HEK293 (cell line): ENCODE measurements around the gene NFIX.
A peak's percentile ranks its signal among the peaks of the same experiment; 100 is the strongest.

Experiments used
- KLF1 ChIP-seq: fragments of 450-650 bp; formaldehyde crosslinking; IDR thresholded peaks from 2 replicates; pipeline ENCODE4 v1.5.1; 2016; ENCODE audit warnings: missing biosample characterization, missing genetic modification characterization
- KLF10 ChIP-seq: fragments of 450-650 bp; IDR thresholded peaks from 2 replicates; pipeline ENCODE4 v1.5.1; 2018; ENCODE audit warnings: missing biosample characterization, mild to moderate bottlenecking, missing genetic modification characterization
- MEIS1 ChIP-seq: sonication (generic); formaldehyde crosslinking; IDR thresholded peaks from 2 replicates; pipeline ENCODE4 v1.8.1; 2022; ENCODE audit warnings: missing genetic modification reagents, mild to moderate bottlenecking, borderline replicate concordance
- SALL2 ChIP-seq: fragments of 450-650 bp; formaldehyde crosslinking; IDR thresholded peaks from 2 replicates; pipeline ENCODE4 v1.5.0; 2017; ENCODE audit warnings: missing biosample characterization, mild to moderate bottlenecking, missing genetic modification characterization, borderline replicate concordance
- SP2 ChIP-seq: fragments of 450-650 bp; formaldehyde crosslinking; IDR thresholded peaks from 2 replicates; pipeline ENCODE4 v1.5.1; 2016; ENCODE audit warnings: missing biosample characterization, missing genetic modification characterization
- ZFP69B ChIP-seq: fragments of 450-650 bp; formaldehyde crosslinking; IDR thresholded peaks from 2 replicates; pipeline ENCODE4 v1.5.1; 2016; ENCODE audit warnings: missing biosample characterization, missing genetic modification characterization
- ZNF10 ChIP-seq: fragments of 450-650 bp; formaldehyde crosslinking; IDR thresholded peaks from 2 replicates; pipeline ENCODE4 v1.5.1; 2017; ENCODE audit warnings: missing biosample characterization, missing genetic modification characterization
- ZNF112 ChIP-seq: fragments of 450-650 bp; formaldehyde crosslinking; IDR thresholded peaks from 2 replicates; pipeline ENCODE4 v1.5.0; 2017; ENCODE audit warnings: missing biosample characterization, missing genetic modification characterization
- ZNF114 ChIP-seq: fragments of 450-650 bp; formaldehyde crosslinking; IDR thresholded peaks from 2 replicates; pipeline ENCODE4 v1.5.0; 2017; ENCODE audit warnings: missing biosample characterization, missing genetic modification characterization
- ZNF302 ChIP-seq: fragments of 450-650 bp; formaldehyde crosslinking; IDR thresholded peaks from 2 replicates; pipeline ENCODE4 v1.5.1; 2016; ENCODE audit warnings: missing biosample characterization, missing genetic modification characterization, low read depth
- ZNF341 ChIP-seq: fragments of 450-650 bp; formaldehyde crosslinking; IDR thresholded peaks from 2 replicates; pipeline ENCODE4; 2016; ENCODE audit warnings: low read depth, missing biosample characterization, missing genetic modification characterization
- ZNF416 ChIP-seq: fragments of 450-650 bp; formaldehyde crosslinking; IDR thresholded peaks from 2 replicates; pipeline ENCODE4 v1.5.1; 2016; ENCODE audit warnings: missing biosample characterization, missing genetic modification characterization
- ZNF548 ChIP-seq: fragments of 450-650 bp; formaldehyde crosslinking; IDR thresholded peaks from 2 replicates; pipeline ENCODE4 v1.5.1; 2016; ENCODE audit warnings: missing biosample characterization, missing genetic modification characterization
- ZNF670 ChIP-seq: fragments of 450-650 bp; formaldehyde crosslinking; IDR thresholded peaks from 2 replicates; pipeline ENCODE4 v1.5.1; 2016; ENCODE audit warnings: missing biosample characterization, missing genetic modification characterization, low read depth
- ZNF677 ChIP-seq: fragments of 450-650 bp; IDR thresholded peaks from 2 replicates; pipeline ENCODE4 v1.5.0; 2018; ENCODE audit warnings: missing biosample characterization, mild to moderate bottlenecking, missing genetic modification characterization, moderate library complexity
- ZNF768 ChIP-seq: fragments of 450-650 bp; formaldehyde crosslinking; IDR thresholded peaks from 2 replicates; pipeline ENCODE4 v1.5.1; 2018; ENCODE audit warnings: missing biosample characterization, mild to moderate bottlenecking, missing genetic modification characterization
- ZNF777 ChIP-seq: fragments of 450-650 bp; formaldehyde crosslinking; IDR thresholded peaks from 2 replicates; pipeline ENCODE4 v1.5.1; 2017; ENCODE audit warnings: missing biosample characterization, missing genetic modification characterization, borderline replicate concordance
- ZSCAN30 ChIP-seq: fragments of 450-650 bp; IDR thresholded peaks from 2 replicates; pipeline ENCODE4 v1.5.1; 2018; ENCODE audit warnings: missing biosample characterization, mild to moderate bottlenecking, missing genetic modification characterization, moderate library complexity
- ZXDB ChIP-seq: fragments of 450-650 bp; formaldehyde crosslinking; IDR thresholded peaks from 2 replicates; pipeline ENCODE4 v1.5.1; 2016; ENCODE audit warnings: missing biosample characterization, missing genetic modification characterization
- TF ChIP-seq, protein P1 (sequence below): fragments of 450-650 bp; formaldehyde crosslinking; IDR thresholded peaks from 2 replicates; pipeline ENCODE4 v1.5.1; 2016; ENCODE audit warnings: missing biosample characterization, missing genetic modification characterization
- TF ChIP-seq, protein P2 (sequence below): fragments of 450-650 bp; formaldehyde crosslinking; conservative IDR thresholded peaks from 2 replicates; pipeline ENCODE4 v1.5.1; 2016; ENCODE audit warnings: low read depth, missing biosample characterization, missing genetic modification characterization
- TF ChIP-seq, protein P3 (sequence below): fragments of 450-650 bp; formaldehyde crosslinking; IDR thresholded peaks from 2 replicates; pipeline ENCODE4 v1.5.1; 2016; ENCODE audit warnings: missing biosample characterization, missing genetic modification characterization
- TF ChIP-seq, protein P4 (sequence below): fragments of 450-650 bp; formaldehyde crosslinking; IDR thresholded peaks from 2 replicates; pipeline ENCODE4 v1.5.1; 2017; ENCODE audit warnings: missing biosample characterization, missing genetic modification characterization
- TF ChIP-seq, protein P5 (sequence below): fragments of 450-650 bp; formaldehyde crosslinking; IDR thresholded peaks from 2 replicates; pipeline ENCODE4 v1.5.1; 2017; ENCODE audit warnings: missing biosample characterization, mild to moderate bottlenecking, missing genetic modification characterization, moderate library complexity
- TF ChIP-seq, protein P6 (sequence below): fragments of 450-650 bp; formaldehyde crosslinking; IDR thresholded peaks from 2 replicates; pipeline ENCODE4 v1.5.1; 2016; ENCODE audit warnings: missing biosample characterization, missing genetic modification characterization
- TF ChIP-seq, protein P7 (sequence below): fragments of 450-650 bp; formaldehyde crosslinking; IDR thresholded peaks from 2 replicates; pipeline ENCODE4 v1.5.1; 2016; ENCODE audit warnings: missing biosample characterization, missing genetic modification characterization

NFIX gene

DNA sequence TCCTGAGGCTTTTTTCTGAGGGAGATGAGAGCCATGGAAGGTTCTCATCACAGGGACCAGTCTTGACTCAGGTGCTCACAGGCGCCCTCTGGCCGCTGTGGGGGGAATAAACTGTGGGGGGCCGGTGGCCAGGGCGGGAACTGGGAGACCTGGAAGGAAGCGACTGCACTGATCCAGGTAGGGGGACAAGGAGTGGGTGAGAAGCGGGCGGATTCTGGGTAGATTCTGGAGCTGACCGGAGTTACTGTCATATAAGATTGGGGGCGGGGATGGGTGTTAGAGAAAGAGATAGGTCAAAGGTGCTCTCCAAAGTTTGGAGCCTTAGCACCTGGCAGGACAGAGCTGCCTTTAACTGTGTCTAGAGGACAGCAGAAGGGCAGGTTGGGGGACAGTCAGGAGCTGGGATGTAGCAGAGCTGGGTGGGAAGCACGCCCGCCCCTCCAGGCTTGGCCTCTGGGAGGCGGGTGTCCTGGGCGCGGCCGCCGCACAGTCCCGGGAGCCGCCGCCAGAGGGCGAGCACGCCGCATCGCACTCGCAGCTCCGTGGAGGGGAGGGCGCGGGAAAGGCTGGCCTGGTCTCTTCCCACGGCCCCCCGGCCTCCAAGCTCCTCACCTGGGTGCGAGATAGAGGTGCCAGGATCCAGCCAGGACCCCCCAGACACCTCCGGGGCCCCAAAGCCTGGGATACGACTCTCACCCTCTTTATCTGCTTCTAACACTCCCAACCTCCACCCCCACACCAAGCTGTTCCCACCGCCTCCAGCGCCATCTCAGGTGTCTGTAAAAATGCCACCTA lies 30.1 kb upstream of the NFIX start (continued):
- TF ChIP-seq, protein P1, sequence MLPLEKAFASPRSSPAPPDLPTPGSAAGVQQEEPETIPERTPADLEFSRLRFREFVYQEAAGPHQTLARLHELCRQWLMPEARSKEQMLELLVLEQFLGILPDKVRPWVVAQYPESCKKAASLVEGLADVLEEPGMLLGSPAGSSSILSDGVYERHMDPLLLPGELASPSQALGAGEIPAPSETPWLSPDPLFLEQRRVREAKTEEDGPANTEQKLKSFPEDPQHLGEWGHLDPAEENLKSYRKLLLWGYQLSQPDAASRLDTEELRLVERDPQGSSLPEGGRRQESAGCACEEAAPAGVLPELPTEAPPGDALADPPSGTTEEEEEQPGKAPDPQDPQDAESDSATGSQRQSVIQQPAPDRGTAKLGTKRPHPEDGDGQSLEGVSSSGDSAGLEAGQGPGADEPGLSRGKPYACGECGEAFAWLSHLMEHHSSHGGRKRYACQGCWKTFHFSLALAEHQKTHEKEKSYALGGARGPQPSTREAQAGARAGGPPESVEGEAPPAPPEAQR (tag by site-specific recombination) = no peak
- TF ChIP-seq, protein P2, sequence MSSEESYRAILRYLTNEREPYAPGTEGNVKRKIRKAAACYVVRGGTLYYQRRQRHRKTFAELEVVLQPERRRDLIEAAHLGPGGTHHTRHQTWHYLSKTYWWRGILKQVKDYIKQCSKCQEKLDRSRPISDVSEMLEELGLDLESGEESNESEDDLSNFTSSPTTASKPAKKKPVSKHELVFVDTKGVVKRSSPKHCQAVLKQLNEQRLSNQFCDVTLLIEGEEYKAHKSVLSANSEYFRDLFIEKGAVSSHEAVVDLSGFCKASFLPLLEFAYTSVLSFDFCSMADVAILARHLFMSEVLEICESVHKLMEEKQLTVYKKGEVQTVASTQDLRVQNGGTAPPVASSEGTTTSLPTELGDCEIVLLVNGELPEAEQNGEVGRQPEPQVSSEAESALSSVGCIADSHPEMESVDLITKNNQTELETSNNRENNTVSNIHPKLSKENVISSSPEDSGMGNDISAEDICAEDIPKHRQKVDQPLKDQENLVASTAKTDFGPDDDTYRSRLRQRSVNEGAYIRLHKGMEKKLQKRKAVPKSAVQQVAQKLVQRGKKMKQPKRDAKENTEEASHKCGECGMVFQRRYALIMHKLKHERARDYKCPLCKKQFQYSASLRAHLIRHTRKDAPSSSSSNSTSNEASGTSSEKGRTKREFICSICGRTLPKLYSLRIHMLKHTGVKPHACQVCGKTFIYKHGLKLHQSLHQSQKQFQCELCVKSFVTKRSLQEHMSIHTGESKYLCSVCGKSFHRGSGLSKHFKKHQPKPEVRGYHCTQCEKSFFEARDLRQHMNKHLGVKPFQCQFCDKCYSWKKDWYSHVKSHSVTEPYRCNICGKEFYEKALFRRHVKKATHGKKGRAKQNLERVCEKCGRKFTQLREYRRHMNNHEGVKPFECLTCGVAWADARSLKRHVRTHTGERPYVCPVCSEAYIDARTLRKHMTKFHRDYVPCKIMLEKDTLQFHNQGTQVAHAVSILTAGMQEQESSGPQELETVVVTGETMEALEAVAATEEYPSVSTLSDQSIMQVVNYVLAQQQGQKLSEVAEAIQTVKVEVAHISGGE (tag by site-specific recombination) = 0 out of 2 replicates have a peak, but pooled peaks have one; percentile 5
- peak; percentile 65 for TF ChIP-seq ZXDB (tag by site-specific recombination)
- no peak for TF ChIP-seq ZNF112 (tag by site-specific recombination)
- 0 out of 2 replicates have a peak, but pooled peaks have one; percentile 34 for TF ChIP-seq ZNF768
- TF ChIP-seq ZFP69B (tag by site-specific recombination) = peak; percentile 49; the same call in 1 of the 2 replicates
- TF ChIP-seq ZNF548 (tag by site-specific recombination) = no peak
- no peak for TF ChIP-seq ZNF670 (tag by site-specific recombination)
- TF ChIP-seq SALL2 (tag by site-specific recombination) = no peak
- TF ChIP-seq, protein P3, sequence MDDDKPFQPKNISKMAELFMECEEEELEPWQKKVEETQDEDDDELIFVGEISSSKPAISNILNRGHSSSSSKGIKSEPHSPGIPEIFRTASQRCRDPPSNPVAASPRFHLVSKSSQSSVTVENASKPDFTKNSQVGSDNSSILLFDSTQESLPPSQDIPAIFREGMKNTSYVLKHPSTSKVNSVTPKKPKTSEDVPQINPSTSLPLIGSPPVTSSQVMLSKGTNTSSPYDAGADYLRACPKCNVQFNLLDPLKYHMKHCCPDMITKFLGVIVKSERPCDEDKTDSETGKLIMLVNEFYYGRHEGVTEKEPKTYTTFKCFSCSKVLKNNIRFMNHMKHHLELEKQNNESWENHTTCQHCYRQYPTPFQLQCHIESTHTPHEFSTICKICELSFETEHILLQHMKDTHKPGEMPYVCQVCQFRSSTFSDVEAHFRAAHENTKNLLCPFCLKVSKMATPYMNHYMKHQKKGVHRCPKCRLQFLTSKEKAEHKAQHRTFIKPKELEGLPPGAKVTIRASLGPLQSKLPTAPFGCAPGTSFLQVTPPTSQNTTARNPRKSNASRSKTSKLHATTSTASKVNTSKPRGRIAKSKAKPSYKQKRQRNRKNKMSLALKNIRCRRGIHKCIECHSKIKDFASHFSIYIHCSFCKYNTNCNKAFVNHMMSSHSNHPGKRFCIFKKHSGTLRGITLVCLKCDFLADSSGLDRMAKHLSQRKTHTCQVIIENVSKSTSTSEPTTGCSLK (tag by site-specific recombination) = no peak
- TF ChIP-seq ZNF416 = no peak
- no peak for TF ChIP-seq ZNF777 (tag by site-specific recombination)
- TF ChIP-seq, protein P4, sequence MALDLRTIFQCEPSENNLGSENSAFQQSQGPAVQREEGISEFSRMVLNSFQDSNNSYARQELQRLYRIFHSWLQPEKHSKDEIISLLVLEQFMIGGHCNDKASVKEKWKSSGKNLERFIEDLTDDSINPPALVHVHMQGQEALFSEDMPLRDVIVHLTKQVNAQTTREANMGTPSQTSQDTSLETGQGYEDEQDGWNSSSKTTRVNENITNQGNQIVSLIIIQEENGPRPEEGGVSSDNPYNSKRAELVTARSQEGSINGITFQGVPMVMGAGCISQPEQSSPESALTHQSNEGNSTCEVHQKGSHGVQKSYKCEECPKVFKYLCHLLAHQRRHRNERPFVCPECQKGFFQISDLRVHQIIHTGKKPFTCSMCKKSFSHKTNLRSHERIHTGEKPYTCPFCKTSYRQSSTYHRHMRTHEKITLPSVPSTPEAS (tag by site-specific recombination) = peak; percentile 47; the same call in 1 of the 2 replicates
- no peak for TF ChIP-seq ZNF10 (tag by site-specific recombination)
- TF ChIP-seq ZSCAN30 = peak; percentile 81
- no peak for TF ChIP-seq MEIS1 (CRISPR knock-in tag)
- TF ChIP-seq, protein P5, sequence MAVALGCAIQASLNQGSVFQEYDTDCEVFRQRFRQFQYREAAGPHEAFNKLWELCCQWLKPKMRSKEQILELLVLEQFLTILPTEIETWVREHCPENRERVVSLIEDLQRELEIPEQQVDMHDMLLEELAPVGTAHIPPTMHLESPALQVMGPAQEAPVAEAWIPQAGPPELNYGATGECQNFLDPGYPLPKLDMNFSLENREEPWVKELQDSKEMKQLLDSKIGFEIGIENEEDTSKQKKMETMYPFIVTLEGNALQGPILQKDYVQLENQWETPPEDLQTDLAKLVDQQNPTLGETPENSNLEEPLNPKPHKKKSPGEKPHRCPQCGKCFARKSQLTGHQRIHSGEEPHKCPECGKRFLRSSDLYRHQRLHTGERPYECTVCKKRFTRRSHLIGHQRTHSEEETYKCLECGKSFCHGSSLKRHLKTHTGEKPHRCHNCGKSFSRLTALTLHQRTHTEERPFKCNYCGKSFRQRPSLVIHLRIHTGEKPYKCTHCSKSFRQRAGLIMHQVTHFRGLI (tag by site-specific recombination) = peak; percentile 23; the same call in 1 of the 2 replicates
- no peak for TF ChIP-seq ZNF114 (tag by site-specific recombination)
- TF ChIP-seq ZNF677 (tag by site-specific recombination) = no peak
- TF ChIP-seq ZNF302 (tag by site-specific recombination) = no peak
- peak; percentile 63 for TF ChIP-seq SP2
- TF ChIP-seq KLF10 = peak; percentile 30; the same call in 1 of the 2 replicates
- TF ChIP-seq, protein P6, sequence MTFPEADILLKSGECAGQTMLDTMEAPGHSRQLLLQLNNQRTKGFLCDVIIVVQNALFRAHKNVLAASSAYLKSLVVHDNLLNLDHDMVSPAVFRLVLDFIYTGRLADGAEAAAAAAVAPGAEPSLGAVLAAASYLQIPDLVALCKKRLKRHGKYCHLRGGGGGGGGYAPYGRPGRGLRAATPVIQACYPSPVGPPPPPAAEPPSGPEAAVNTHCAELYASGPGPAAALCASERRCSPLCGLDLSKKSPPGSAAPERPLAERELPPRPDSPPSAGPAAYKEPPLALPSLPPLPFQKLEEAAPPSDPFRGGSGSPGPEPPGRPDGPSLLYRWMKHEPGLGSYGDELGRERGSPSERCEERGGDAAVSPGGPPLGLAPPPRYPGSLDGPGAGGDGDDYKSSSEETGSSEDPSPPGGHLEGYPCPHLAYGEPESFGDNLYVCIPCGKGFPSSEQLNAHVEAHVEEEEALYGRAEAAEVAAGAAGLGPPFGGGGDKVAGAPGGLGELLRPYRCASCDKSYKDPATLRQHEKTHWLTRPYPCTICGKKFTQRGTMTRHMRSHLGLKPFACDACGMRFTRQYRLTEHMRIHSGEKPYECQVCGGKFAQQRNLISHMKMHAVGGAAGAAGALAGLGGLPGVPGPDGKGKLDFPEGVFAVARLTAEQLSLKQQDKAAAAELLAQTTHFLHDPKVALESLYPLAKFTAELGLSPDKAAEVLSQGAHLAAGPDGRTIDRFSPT = peak; percentile 87; the same call in 1 of the 2 replicates
- peak; percentile 95 for TF ChIP-seq ZNF341
- peak; percentile 85 for TF ChIP-seq KLF1 (tag by site-specific recombination)
- TF ChIP-seq, protein P7, sequence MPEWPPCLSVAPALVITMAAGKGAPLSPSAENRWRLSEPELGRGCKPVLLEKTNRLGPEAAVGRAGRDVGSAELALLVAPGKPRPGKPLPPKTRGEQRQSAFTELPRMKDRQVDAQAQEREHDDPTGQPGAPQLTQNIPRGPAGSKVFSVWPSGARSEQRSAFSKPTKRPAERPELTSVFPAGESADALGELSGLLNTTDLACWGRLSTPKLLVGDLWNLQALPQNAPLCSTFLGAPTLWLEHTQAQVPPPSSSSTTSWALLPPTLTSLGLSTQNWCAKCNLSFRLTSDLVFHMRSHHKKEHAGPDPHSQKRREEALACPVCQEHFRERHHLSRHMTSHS (tag by site-specific recombination) = no peak
